CD4-positive, alpha-beta T cell treated with Interleukin-4 for 1 hour (primary cell): ENCODE data around the gene IBA57.

ENCODE experiments used
- DNase-seq, 2 donors: peaks; one replicate each; pipeline ENCODE4 v3.0.0-alpha.2; 2020 to 2022

Gene IBA57

GRCh38 chr1:228165372-228166169 is at the start of gene IBA57:
Gene IBA57 (plus strand): TSS chr1:228165804. CDS start chr1:228165817, 13 bp downstream.
- DNase-seq, result peak; percentile 100

- DNase-seq, result no peak
These were observed 48.3 kb upstream of the IBA57 start for GRCh38 chr1:228117335-228117734.

GRCh38 chr1:228118040-228118439 is 47.6 kb upstream of the IBA57 start:
- no peak for DNase-seq

GRCh38 chr1:228120351-228120750 is 45.3 kb upstream of the IBA57 start:
- no peak for DNase-seq

- DNase-seq, result no peak
These were observed 44.6 kb upstream of the IBA57 start for GRCh38 chr1:228120857-228121489.

GRCh38 chr1:228122921-228123441 is 42.6 kb upstream of the IBA57 start:
- no peak for DNase-seq

- DNase-seq, result no peak
These were observed 42.1 kb upstream of the IBA57 start for GRCh38 chr1:228123505-228123904.

GRCh38 chr1:228125185-228125584 is 40.4 kb upstream of the IBA57 start:
- DNase-seq, result no peak

GRCh38 chr1:228131766-228132165 is 33.8 kb upstream of the IBA57 start:
- no peak for DNase-seq

- DNase-seq, result no peak
These were observed 31.0 kb upstream of the IBA57 start for GRCh38 chr1:228134591-228134990.

- DNase-seq, result no peak
These were observed 28.7 kb upstream of the IBA57 start for GRCh38 chr1:228136901-228137300.

GRCh38 chr1:228139406-228139930 is 26.1 kb upstream of the IBA57 start:
- peak in 1 of 2 donors; percentile 28 for DNase-seq

- DNase-seq, result peak; percentile 100
These were observed 25.5 kb upstream of the IBA57 start, which contains the start of gene GUK1 for GRCh38 chr1:228139931-228140723. Gene GUK1 (plus strand): TSS chr1:228140279. CDS start chr1:228140303, 24 bp downstream.

- no peak for DNase-seq
These were observed 24.8 kb upstream of the IBA57 start for GRCh38 chr1:228140724-228141225.

- DNase-seq, result peak in 1 of 2 donors; percentile 43
These were observed 24.2 kb upstream of the IBA57 start for GRCh38 chr1:228141226-228142044.

- no peak for DNase-seq
These were observed 23.4 kb upstream of the IBA57 start for GRCh38 chr1:228142155-228142691.

GRCh38 chr1:228142701-228143136 is 22.9 kb upstream of the IBA57 start:
- no peak for DNase-seq

GRCh38 chr1:228143480-228144192 is 22.0 kb upstream of the IBA57 start:
- DNase-seq, result no peak

- no peak for DNase-seq
These were observed 21.2 kb upstream of the IBA57 start for GRCh38 chr1:228144193-228144992.

GRCh38 chr1:228144993-228145343 is 20.6 kb upstream of the IBA57 start:
- no peak for DNase-seq
